OCI-LY3 (cell line): ENCODE measurements around the gene RPUSD4.

Experiments used
- H2AFZ ChIP-seq: fragments of 200-600, 300-600 bp; shearing (Covaris generic); 2 replicates; pipeline ENCODE4 v1.6.0; 2014; ENCODE audit warnings: antibody characterized with exemption, low read depth, low read length
- H3K27ac ChIP-seq: fragments of 200-600, 300-600 bp; sonication (generic); 2 replicates; pipeline ENCODE4 v1.5.1; 2014; ENCODE audit warnings: mild to moderate bottlenecking, low read length, moderate library complexity, mixed read lengths
- H3K27me3 ChIP-seq: fragments of 200-600, 300-600 bp; sonication (generic); 2 replicates; pipeline ENCODE4 v1.6.1; 2014; ENCODE audit warnings: low read depth, low read length, mixed read lengths
- H3K36me3 ChIP-seq: fragments of 200-600, 300-600 bp; sonication (generic); replicated peaks from 2 replicates; pipeline ENCODE3; 2014; ENCODE audit warnings: low read depth, low read length, mixed read lengths
- H3K4me1 ChIP-seq: fragments of 300-600, 200-600 bp; sonication (generic); 2 replicates; pipeline ENCODE4 v1.6.1; 2014; ENCODE audit warnings: low read length, mixed read lengths
- H3K4me2 ChIP-seq: fragments of 200-600, 300-600 bp; sonication (generic); 2 replicates; pipeline ENCODE4 v1.6.1; 2014; ENCODE audit warnings: low read length, mixed read lengths
- H3K4me3 ChIP-seq: fragments of 300-600, 200-600 bp; sonication (generic); 2 replicates; pipeline ENCODE4 v1.5.1; 2014; ENCODE audit warnings: antibody characterized with exemption, mild to moderate bottlenecking, low read length, moderate library complexity
- H3K79me2 ChIP-seq: fragments of 300-600, 200-600 bp; shearing (Covaris generic); 2 replicates; pipeline ENCODE4 v1.6.1; 2014; ENCODE audit warnings: mild to moderate bottlenecking, low read length, mixed read lengths
- H3K9ac ChIP-seq: fragments of 300-600, 200-600 bp; shearing (Covaris generic); 2 replicates; pipeline ENCODE4 v1.6.0; 2014; ENCODE audit warnings: mild to moderate bottlenecking, low read length, moderate library complexity
- H3K9me3 ChIP-seq: fragments of 200-600, 300-600 bp; shearing (Covaris generic); 2 replicates; pipeline ENCODE4 v1.6.1; 2014; ENCODE audit warnings: low read length, mixed read lengths; ENCODE audit not compliant: insufficient read depth
- H4K20me1 ChIP-seq: fragments of 200-600, 300-600 bp; sonication (generic); 2 replicates; pipeline ENCODE4 v1.6.1; 2016; ENCODE audit warnings: low read length, mixed read lengths; ENCODE audit not compliant: insufficient read depth
- CTCF ChIP-seq: fragments of 200-600, 300-600 bp; sonication (generic); IDR thresholded peaks from 2 replicates; pipeline ENCODE4 v1.5.1; 2014; ENCODE audit warnings: antibody characterized with exemption, low read length, low read depth
- EZH2phosphoT487 ChIP-seq: fragments of 200-600 bp; shearing (Covaris generic); IDR thresholded peaks from 2 replicates; pipeline ENCODE4 v1.6.1; 2018; ENCODE audit warnings: antibody characterized with exemption, mixed run types, low read depth

Gene RPUSD4

GRCh38 chr11:126181939-126182730, 29.3 kb downstream of the RPUSD4 start:
- Histone ChIP-seq H3K4me1 (peaks cover 32% of the 10 kb centered on the region), H3K9ac (no peak overlapping the region), H3K4me3 (no peak overlapping the region), H3K27me3 (no peaks in the 10 kb centered on the region), H3K4me2 (no peak overlapping the region), H2AFZ (no peak overlapping the region), H3K79me2 (no peaks in the 10 kb centered on the region), H3K27ac (no peak overlapping the region), H3K36me3 (no peaks in the 10 kb centered on the region), H4K20me1 (0 out of 2 replicates have a peak, but pooled peaks cover 4% of the 10 kb centered on the region), H3K9me3 (no peaks in the 10 kb centered on the region)
- TF ChIP-seq CTCF: no peak
- no peak for TF ChIP-seq EZH2phosphoT487

- no peaks in the 10 kb centered on the region for H3K4me1 ChIP-seq
- H3K79me2 ChIP-seq: no peaks in the 10 kb centered on the region
- H3K27ac ChIP-seq: no peak overlapping the region
- no peak overlapping the region for H3K9ac ChIP-seq
- H2AFZ ChIP-seq: no peak overlapping the region
- no peaks in the 10 kb centered on the region for H4K20me1 ChIP-seq
- H3K4me3 ChIP-seq: no peak overlapping the region
- H3K36me3 ChIP-seq: no peaks in the 10 kb centered on the region
- no peak overlapping the region for H3K4me2 ChIP-seq
- TF ChIP-seq CTCF: no peak
- no peak for TF ChIP-seq EZH2phosphoT487
- no peaks in the 10 kb centered on the region for H3K9me3 ChIP-seq
- H3K27me3 ChIP-seq: no peaks in the 10 kb centered on the region
Observed at GRCh38 chr11:126176853-126177470, 34.5 kb downstream of the RPUSD4 start.

- no peak overlapping the region for H3K9ac ChIP-seq
- H4K20me1 ChIP-seq: no peaks in the 10 kb centered on the region
- no peak overlapping the region for H2AFZ ChIP-seq
- H3K79me2 ChIP-seq: no peaks in the 10 kb centered on the region
- H3K27me3 ChIP-seq: no peaks in the 10 kb centered on the region
- H3K4me2 ChIP-seq: no peak overlapping the region
- H3K9me3 ChIP-seq: no peaks in the 10 kb centered on the region
- H3K27ac ChIP-seq: no peak overlapping the region
- TF ChIP-seq CTCF (no peak), EZH2phosphoT487 (no peak)
- H3K4me1 ChIP-seq: no peaks in the 10 kb centered on the region
- H3K4me3 ChIP-seq: no peak overlapping the region
- no peaks in the 10 kb centered on the region for H3K36me3 ChIP-seq
Observed at GRCh38 chr11:126175393-126175792, 36.1 kb downstream of the RPUSD4 start.

GRCh38 chr11:126174816-126175215, 36.6 kb downstream of the RPUSD4 start:
- Histone ChIP-seq H3K27ac (no peak overlapping the region), H3K36me3 (no peaks in the 10 kb centered on the region), H3K9ac (no peak overlapping the region), H4K20me1 (no peaks in the 10 kb centered on the region), H3K4me1 (no peaks in the 10 kb centered on the region), H2AFZ (no peak overlapping the region), H3K79me2 (no peaks in the 10 kb centered on the region), H3K4me2 (no peak overlapping the region), H3K27me3 (no peaks in the 10 kb centered on the region), H3K4me3 (no peak overlapping the region), H3K9me3 (no peaks in the 10 kb centered on the region)
- TF ChIP-seq CTCF (no peak), EZH2phosphoT487 (no peak)
